COR-L47 (cell line): ENCODE data around the gene EBF3.

ENCODE experiments used
- DNase-seq: peaks from one replicate; lab custom pipeline; 2025; lab: John Stamatoyannopoulos, UW

Gene EBF3

DNA sequence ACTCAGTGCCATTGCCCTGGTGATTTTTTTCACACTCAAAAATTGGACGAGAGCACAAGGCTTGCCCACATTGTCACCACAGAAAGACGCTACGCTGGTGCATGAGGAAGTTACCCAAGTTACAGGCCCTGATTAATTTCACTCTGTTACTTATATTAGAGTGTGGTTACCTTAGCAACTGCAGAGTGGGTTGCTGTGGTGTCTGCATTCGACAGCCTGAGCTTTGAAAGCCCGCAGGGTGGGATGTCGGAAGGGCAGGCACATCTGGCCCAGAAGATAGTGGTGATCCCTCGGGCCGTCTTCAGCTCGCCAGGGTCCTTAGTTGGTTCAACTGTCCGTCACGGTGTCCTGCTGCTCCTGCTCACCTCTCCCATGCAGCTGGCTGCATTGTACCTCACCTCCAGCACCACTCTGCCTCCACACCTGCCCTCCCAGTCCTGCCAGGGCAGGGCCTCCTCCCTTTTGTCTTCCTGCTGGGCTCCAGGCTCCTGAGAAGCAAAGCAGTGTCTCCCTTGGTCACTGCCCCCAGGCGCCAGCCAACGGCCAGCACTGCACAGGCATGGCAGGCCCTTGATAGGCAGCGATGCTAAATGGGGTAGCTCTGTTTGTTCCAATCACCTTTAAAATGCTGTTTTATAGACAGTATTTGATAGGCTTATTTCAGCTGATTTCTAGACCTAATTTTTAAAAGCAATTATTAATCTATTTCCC is 167.2 kb downstream of the EBF3 start:
- no peak for DNase-seq

- no peak for DNase-seq
Measured at GRCh38 chr10:129793996-129794395, 170.1 kb downstream of the EBF3 start.

- no peak for DNase-seq
Measured at GRCh38 chr10:129793479-129793878, 170.6 kb downstream of the EBF3 start.

DNA sequence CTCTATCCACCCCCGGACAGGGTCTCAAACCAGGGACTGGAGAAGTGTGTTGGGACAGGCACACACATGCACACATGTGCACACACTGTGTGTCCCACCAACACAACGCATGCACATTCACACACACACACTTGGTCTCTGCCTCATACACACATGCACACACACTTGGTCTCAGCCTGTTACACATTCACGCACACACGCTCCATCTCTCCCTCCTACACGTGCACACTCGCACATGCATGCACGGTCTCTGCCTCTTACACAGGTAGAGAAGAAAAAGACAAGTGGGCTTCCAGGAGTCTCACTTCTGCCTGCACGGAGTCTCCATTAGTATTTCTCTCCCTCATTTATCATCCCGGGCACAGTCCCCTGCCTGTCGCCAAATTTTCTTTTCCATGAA is 171.2 kb downstream of the EBF3 start:
- DNase-seq, result no peak

- no peak for DNase-seq
Measured at GRCh38 chr10:129792141-129792540, 171.9 kb downstream of the EBF3 start.

DNA sequence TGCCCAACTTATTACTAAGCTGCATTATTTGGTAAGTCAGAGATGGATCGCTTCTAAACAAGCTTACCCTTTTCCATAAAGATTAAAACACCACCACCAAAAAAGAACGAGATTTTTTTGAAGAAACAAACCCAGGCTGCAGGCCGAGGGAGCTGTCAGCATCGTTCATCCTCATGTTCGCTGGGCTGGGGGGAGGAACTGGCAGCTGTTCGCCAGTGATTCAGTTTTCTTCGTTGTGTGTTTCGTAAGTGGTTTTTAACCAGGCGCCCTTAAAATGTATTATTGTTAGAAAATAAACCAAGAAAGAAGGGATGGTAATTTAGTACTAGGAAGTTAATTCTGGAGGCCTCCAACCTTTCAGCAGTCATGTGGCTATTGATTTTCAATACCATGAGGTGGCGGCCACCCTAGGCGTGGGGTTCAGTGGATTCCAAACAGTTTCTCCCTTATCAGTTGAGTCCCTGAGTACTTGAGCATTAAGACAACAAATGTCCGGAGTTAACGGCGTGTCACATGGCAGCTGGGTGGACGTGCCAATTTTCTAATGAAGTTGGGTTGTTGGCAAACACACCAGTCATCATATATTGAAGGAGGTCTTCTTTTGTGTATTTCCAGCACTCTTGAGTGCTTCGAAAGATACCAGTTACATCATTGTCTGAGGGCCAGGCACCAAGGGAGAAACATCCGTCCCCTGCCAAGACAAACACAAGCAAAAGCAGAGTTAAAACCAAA is 173.2 kb downstream of the EBF3 start:
- DNase-seq, result no peak

DNA sequence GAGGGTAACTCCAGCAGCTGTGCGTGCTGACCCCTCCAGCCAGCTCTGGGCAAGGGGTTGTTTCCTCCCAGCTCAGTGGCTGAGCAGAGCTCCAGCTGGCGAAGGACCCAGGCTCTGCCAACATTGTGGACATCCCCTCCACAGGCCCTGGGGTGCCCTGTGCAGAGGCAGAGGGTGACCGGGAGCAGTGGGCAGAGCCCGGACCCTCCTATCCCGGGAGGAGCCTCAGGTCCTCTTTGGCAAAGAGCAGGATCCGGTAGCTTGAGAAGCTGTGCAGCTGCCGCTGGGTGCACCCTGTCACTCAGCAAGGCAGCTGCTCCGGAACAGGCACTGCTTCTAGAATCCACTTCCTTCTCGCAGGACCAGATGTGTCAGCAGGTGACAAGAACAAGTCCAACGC is 175.9 kb downstream of the EBF3 start:
- DNase-seq, result no peak

DNA sequence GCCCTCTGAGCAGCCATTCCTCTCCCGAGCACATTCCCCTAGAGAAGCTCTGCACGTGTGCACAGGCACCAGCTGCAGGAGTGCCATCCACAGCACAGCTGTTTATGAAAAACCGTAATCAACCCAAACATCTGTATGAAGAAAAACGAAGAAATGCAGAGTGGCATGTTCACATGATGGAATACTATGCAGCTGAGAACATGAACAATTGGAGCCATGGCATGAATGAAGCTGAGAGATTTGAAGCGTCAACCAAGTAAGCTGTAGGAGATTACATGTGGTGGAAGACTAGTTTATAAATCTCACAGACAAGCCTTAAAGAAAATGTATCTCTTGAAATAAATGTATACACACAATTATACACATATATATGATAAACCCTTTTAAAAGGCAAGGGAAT is 176.5 kb downstream of the EBF3 start:
- no peak for DNase-seq

GRCh38 chr10:129786216-129786615 is 177.9 kb downstream of the EBF3 start:
- DNase-seq, result no peak

GRCh38 chr10:129785536-129785981 is 178.5 kb downstream of the EBF3 start:
- DNase-seq, result no peak
